ENCODE data around the gene SCNN1A.

GRCh38 chr12:6302621-6303020 is 72.7 kb downstream of the SCNN1A start:
- TF ChIP-seq, protein P1, sequence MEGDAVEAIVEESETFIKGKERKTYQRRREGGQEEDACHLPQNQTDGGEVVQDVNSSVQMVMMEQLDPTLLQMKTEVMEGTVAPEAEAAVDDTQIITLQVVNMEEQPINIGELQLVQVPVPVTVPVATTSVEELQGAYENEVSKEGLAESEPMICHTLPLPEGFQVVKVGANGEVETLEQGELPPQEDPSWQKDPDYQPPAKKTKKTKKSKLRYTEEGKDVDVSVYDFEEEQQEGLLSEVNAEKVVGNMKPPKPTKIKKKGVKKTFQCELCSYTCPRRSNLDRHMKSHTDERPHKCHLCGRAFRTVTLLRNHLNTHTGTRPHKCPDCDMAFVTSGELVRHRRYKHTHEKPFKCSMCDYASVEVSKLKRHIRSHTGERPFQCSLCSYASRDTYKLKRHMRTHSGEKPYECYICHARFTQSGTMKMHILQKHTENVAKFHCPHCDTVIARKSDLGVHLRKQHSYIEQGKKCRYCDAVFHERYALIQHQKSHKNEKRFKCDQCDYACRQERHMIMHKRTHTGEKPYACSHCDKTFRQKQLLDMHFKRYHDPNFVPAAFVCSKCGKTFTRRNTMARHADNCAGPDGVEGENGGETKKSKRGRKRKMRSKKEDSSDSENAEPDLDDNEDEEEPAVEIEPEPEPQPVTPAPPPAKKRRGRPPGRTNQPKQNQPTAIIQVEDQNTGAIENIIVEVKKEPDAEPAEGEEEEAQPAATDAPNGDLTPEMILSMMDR (IDR thresholded peaks at IDR 0.05 in 2 of 3, conservative IDR thresholded peaks at IDR 0.05 in 1 of 3; ENCODE audit: borderline replicate concordance in 1 of 3, insufficient read depth in 1 of 3, low read depth in 2 of 3, low read length in 2 of 3), result no peak
- no peak for TF ChIP-seq REST (IDR thresholded peaks at IDR 0.05; ENCODE audit: low read depth)
- TF ChIP-seq POLR2A (IDR thresholded peaks at IDR 0.05; ENCODE audit: borderline replicate concordance, extremely low read depth, insufficient read depth, insufficient read length), result no peak
- no peak for TF ChIP-seq CBX3 (IDR thresholded peaks at IDR 0.05; ENCODE audit: low read depth)
- TF ChIP-seq RAD21 (IDR thresholded peaks at IDR 0.05; ENCODE audit: low read depth), result no peak
- no peak for TF ChIP-seq SP1 (IDR thresholded peaks at IDR 0.05; ENCODE audit: low read depth)
- TF ChIP-seq, protein P2, sequence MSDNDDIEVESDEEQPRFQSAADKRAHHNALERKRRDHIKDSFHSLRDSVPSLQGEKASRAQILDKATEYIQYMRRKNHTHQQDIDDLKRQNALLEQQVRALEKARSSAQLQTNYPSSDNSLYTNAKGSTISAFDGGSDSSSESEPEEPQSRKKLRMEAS (IDR thresholded peaks at IDR 0.05), result no peak
- TF ChIP-seq EZH2 (IDR thresholded peaks at IDR 0.05), result no peak
- TF ChIP-seq EGR1 (IDR thresholded peaks at IDR 0.05; ENCODE audit: low read depth), result no peak
- TF ChIP-seq JUND (IDR thresholded peaks at IDR 0.05), result no peak
- no peak for TF ChIP-seq TCF7L2 (IDR thresholded peaks at IDR 0.05; ENCODE audit: borderline replicate concordance, extremely low read depth, insufficient read depth, insufficient read length)
- TF ChIP-seq POLR2AphosphoS5 (IDR thresholded peaks at IDR 0.05; ENCODE audit: low read depth, low read length), result no peak
